K562 (cell line): ENCODE data around the gene ZFYVE27. TPM values are rescaled to one million over a fixed set of nuclear protein-coding genes. Genes with fewer than 3 reads are reported as not detected.
A peak's percentile ranks its signal among the peaks of the same experiment; 100 is the strongest.

Source experiments
- E2F8 ChIP-seq: fragments of 450-650 bp; IDR thresholded peaks from 2 replicates; pipeline ENCODE4 v1.7.1; 2018; ENCODE audit warnings: mild to moderate bottlenecking, low read depth; ENCODE audit not compliant: partially characterized antibody
- FOXP4 ChIP-seq: sonication (generic); formaldehyde crosslinking; IDR thresholded peaks from 2 replicates; pipeline ENCODE4 v1.8.0; 2022; ENCODE audit warnings: mild to moderate bottlenecking, missing genetic modification reagents, borderline replicate concordance
- IRF2 ChIP-seq: sonication (generic); formaldehyde crosslinking; IDR thresholded peaks from 2 replicates; pipeline ENCODE4 v1.8.1; 2022; ENCODE audit warnings: mild to moderate bottlenecking, missing genetic modification reagents
- MEIS2 ChIP-seq: fragments of 450-650 bp; IDR thresholded peaks from 2 replicates; pipeline ENCODE4 v1.6.1; 2014; ENCODE audit warnings: mild to moderate bottlenecking; ENCODE audit not compliant: partially characterized antibody
- NFYB ChIP-seq: IDR thresholded peaks from 2 replicates; pipeline ENCODE4 v1.6.1; 2011; ENCODE audit warnings: mild to moderate bottlenecking, moderate library complexity; ENCODE audit not compliant: insufficient read length; ENCODE audit errors: extremely low read depth
- RFX1 ChIP-seq: fragments of 450-650 bp; IDR thresholded peaks from 2 replicates; pipeline ENCODE4 v1.6.1; 2016; ENCODE audit warnings: mild to moderate bottlenecking, moderate library complexity
- SMAD1 ChIP-seq: fragments of 150-350 bp; IDR thresholded peaks from 2 replicates; pipeline ENCODE4 v1.6.1; 2014; ENCODE audit warnings: low read length, low read depth; ENCODE audit not compliant: partially characterized antibody
- TCF7 ChIP-seq: sonication (generic); IDR thresholded peaks from 2 replicates; pipeline ENCODE4 v1.6.1; 2016; ENCODE audit warnings: antibody characterized with exemption, borderline replicate concordance
- USF1 ChIP-seq: sonication (generic); formaldehyde crosslinking; IDR thresholded peaks from 2 replicates; pipeline ENCODE4 v1.9.0; 2022; ENCODE audit warnings: mild to moderate bottlenecking, missing genetic modification reagents
- ZNF584 ChIP-seq: fragments of 200-800 bp; sonication (Bioruptor generic); IDR thresholded peaks from 2 replicates; pipeline ENCODE4 v1.6.1; 2016; ENCODE audit warnings: low read depth, mild to moderate bottlenecking, missing genetic modification characterization, missing compliant biosample characterization
- polyA plus RNA-seq, 8 experiments: library from polyadenylated mRNA; depleted of rRNA in 4 of 8; stranded (reverse) in 5 of 8; unstranded in 3 of 8; fragments of >200 nt; fragmentation: Nextera tagmentation in 2 of 8; fragmentation: Illumina TruSeq in 1 of 8; extraction: Ambion mirVana in 2 of 8; extraction: Trizol in 1 of 8; gene quantifications; 2 replicates each; pipeline versions ENCODE4 v1.2.1 to v1.2.3, GENCODE V29; 2011 to 2014; ENCODE audit warnings: inconsistent platforms in 1 of 8, missing spikeins in 1 of 8
- total RNA-seq, 7 experiments: library from RNA; depleted of rRNA in 6 of 7; stranded (reverse); fragments of >200 nt in 6 of 7; fragmentation: Illumina TruSeq in 2 of 7; extraction: Trizol in 2 of 7; gene quantifications; 2 replicates each; pipeline versions ENCODE4 v1.2.1 to v1.2.3, GENCODE V29; 2011 to 2021; ENCODE audit warnings: low replicate concordance in 1 of 7
- TF ChIP-seq, protein P1 (sequence below): sonication (generic); formaldehyde crosslinking; IDR thresholded peaks from 2 replicates; pipeline ENCODE4 v1.5.0; 2020; ENCODE audit warnings: missing genetic modification reagents
- TF ChIP-seq, protein P2 (sequence below), 3 experiments: fragments of 200-800 bp in 1 of 3; sonication (Bioruptor generic) in 1 of 3; sonication (generic) in 1 of 3; formaldehyde crosslinking in 1 of 3; IDR thresholded peaks; 2 replicates each; pipeline versions ENCODE4 v1.6.1 to v1.8.0; 2016 to 2022; ENCODE audit warnings: mild to moderate bottlenecking in 2 of 3, missing compliant biosample characterization in 2 of 3, missing genetic modification characterization in 2 of 3, missing genetic modification reagents in 1 of 3

ZFYVE27 gene
- total and polyA plus RNA-seq, 9 of the 15 experiments (the other 6 are each of a cell fraction or from before 2014, with no cell fraction given) = 0.81 to 21.9 (median 15.3) TPM

GRCh38 chr10:97796651-97797050, 59.7 kb downstream of the ZFYVE27 start (continued):
- no peak for TF ChIP-seq FOXP4 (CRISPR knock-in tag)
- peak; percentile 7 for TF ChIP-seq MEIS2
- 0 out of 2 replicates have a peak, but pooled peaks have one; percentile 47 for TF ChIP-seq ZNF584 (CRISPR knock-in tag)
- TF ChIP-seq SMAD1 = no peak
- no peak for TF ChIP-seq IRF2
- peak; percentile 50 for TF ChIP-seq RFX1
- TF ChIP-seq, protein P1, sequence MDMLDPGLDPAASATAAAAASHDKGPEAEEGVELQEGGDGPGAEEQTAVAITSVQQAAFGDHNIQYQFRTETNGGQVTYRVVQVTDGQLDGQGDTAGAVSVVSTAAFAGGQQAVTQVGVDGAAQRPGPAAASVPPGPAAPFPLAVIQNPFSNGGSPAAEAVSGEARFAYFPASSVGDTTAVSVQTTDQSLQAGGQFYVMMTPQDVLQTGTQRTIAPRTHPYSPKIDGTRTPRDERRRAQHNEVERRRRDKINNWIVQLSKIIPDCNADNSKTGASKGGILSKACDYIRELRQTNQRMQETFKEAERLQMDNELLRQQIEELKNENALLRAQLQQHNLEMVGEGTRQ = peak; percentile 57
- TF ChIP-seq, protein P2, sequence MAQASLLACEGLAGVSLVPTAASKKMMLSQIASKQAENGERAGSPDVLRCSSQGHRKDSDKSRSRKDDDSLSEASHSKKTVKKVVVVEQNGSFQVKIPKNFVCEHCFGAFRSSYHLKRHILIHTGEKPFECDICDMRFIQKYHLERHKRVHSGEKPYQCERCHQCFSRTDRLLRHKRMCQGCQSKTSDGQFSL (CRISPR knock-in tag; IDR thresholded peaks at IDR 0.05) = no peak
- TF ChIP-seq, protein P2 (tag; IDR thresholded peaks at IDR 0.05) = no peak
- TF ChIP-seq NFYB = peak; percentile 29
- TF ChIP-seq TCF7 = no peak
- TF ChIP-seq USF1 (CRISPR knock-in tag) = peak; percentile 33; the same call in 1 of the 2 replicates
- no peak for TF ChIP-seq E2F8
- TF ChIP-seq, all 486 proteins: peak for 12
